ENCODE measurements around the gene CCM2. TPM values are rescaled to one million over a fixed set of nuclear protein-coding genes. Genes with fewer than 3 reads are reported as not detected.

The CCM2 gene
- total RNA-seq, 3 donors from 2014 or later, result 32.3 to 45.3 (median 35.4) TPM

DNA sequence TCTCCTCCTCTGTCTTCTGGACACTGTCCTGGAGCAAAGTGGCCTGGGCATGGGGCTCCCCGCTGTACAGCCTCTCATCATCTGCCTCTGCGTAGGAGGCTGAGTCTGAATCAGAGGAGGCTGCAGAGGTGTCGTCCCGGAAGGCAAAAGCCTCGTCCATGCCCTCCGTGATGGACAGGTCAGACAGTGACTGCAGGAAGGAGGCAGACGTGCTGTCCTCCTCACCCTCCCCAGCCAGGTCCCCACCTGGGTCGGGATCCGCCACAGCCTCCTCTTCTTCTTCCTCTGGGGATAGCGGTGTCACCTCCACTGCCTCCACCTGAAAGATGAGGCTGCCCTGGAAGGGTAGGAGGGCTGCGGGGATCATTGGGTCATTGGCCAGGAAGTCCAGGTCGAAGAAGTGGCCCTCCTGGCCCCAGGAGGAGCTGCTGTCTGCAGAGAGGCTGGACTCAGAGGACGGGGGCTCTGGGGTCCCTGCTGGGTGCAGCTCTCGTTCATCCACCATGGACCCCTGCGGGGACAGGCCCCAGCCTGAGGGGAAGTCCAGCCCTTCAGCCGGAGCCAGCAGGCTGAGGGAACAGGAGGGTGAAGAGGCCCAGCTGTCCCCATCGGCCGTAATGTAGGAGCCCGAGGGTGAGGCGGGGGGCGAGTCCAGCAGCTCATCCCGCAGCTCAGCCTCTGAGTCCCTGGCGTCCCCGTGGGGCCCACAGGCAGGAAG is 85.1 kb downstream of the CCM2 start:
- Histone ChIP-seq H3K4me3 (no peak overlapping the region), H3K27ac (no peak overlapping the region), H3K36me3 (no peaks in the 10 kb centered on the region), H3K4me1 (no peaks in the 10 kb centered on the region), H3K9me3 (no peaks in the 10 kb centered on the region), H3K27me3 (no peaks in the 10 kb centered on the region)
- intact Hi-C loops (cut with DNase I; ENCODE audit: low total_unique reads), result loop anchor here (10.0 kb wide), 1 partner anchor 1770 kb away; no protein-coding TSS in a partner anchor
- TF ChIP-seq, protein P1, sequence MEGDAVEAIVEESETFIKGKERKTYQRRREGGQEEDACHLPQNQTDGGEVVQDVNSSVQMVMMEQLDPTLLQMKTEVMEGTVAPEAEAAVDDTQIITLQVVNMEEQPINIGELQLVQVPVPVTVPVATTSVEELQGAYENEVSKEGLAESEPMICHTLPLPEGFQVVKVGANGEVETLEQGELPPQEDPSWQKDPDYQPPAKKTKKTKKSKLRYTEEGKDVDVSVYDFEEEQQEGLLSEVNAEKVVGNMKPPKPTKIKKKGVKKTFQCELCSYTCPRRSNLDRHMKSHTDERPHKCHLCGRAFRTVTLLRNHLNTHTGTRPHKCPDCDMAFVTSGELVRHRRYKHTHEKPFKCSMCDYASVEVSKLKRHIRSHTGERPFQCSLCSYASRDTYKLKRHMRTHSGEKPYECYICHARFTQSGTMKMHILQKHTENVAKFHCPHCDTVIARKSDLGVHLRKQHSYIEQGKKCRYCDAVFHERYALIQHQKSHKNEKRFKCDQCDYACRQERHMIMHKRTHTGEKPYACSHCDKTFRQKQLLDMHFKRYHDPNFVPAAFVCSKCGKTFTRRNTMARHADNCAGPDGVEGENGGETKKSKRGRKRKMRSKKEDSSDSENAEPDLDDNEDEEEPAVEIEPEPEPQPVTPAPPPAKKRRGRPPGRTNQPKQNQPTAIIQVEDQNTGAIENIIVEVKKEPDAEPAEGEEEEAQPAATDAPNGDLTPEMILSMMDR (IDR thresholded peaks at IDR 0.05), result no peak
- no peak for TF ChIP-seq POLR2A (IDR thresholded peaks at IDR 0.05)
- no peak for DNase-seq (ENCODE audit: low spot score in 2 of 2)

DNA sequence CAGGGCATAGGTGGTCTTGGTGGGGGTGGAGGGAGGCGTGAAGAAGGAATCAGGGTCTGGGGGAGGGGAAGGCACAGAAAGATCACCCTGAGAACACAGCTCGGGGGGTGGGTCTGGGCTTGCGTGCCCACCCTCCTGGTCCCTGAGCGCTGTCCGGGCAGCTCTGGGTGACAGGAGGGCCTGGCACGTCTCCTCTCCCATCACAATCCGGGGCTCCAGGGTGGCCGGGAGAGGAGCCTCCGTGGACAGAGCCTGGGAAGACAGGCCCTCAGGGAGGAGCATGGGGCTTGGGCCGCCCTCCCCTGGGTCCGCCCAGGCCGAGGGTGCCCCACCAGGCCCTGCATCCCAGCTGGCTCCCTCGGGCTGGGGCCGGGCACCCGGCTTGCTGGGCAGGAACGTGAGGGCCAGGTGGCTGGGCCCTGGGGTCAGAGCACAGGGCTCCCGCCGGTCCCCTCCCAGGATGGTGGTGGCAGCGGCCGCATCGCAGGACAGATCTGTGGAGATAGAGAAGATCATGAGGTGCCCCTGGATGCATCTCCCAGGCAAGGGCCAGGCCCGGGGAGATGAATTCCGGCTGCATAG is 85.7 kb downstream of the CCM2 start:
- no peak overlapping the region for H3K27ac ChIP-seq
- no peaks in the 10 kb centered on the region for H3K36me3 ChIP-seq
- no peaks in the 10 kb centered on the region for H3K4me1 ChIP-seq
- TF ChIP-seq, protein P1 (IDR thresholded peaks at IDR 0.05), result no peak
- TF ChIP-seq POLR2AphosphoS5 (IDR thresholded peaks at IDR 0.05) (no peak), POLR2A (IDR thresholded peaks at IDR 0.05) (no peak)
- no peak for DNase-seq (ENCODE audit: low spot score in 2 of 2)
- no peaks in the 10 kb centered on the region for H3K27me3 ChIP-seq
- no peaks in the 10 kb centered on the region for H3K9me3 ChIP-seq
- intact Hi-C loops (cut with DNase I; ENCODE audit: low total_unique reads), result loop anchor here (10.0 kb wide), 1 partner anchor 1769 kb away; no protein-coding TSS in a partner anchor
- H3K4me3 ChIP-seq, result no peak overlapping the region

DNA sequence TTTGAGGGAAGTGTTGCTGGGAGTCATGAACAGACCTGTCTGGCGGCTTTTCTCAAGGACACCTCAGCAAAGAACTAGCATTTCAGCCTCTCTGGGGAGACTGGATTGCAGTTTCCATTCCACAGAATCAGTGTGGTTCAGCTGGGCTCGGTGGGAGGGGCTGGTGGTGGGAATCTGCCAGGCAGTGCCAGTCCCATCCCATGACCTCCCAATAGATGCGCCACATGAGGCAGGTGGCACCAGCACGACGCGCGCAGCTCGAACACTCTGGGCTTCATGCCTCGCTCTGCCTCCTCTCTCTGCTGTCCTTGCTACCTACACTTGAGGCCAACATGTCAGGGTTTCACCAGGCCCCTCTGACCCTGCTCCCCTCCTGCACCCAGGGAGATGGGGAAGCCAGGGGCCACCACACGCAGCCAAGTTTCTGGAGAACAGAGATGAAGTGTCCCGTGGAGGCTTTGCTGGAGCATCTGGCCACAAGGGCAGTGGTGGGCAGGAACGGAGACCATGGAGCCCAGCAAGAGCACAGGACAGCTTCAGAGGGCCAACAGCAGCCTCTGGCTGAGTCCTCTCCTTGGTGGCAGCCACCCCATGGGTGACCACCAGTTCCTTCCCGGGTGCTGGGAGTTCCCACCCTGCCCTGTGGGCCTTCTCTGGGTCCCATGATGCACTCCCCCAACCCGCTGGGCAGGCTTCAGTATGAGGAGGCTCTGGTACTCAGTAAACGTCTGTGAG is 86.5 kb downstream of the CCM2 start:
- Histone ChIP-seq H3K27me3 (no peaks in the 10 kb centered on the region), H3K4me1 (no peaks in the 10 kb centered on the region), H3K9me3 (no peaks in the 10 kb centered on the region), H3K36me3 (no peaks in the 10 kb centered on the region), H3K27ac (no peak overlapping the region), H3K4me3 (no peak overlapping the region)
- TF ChIP-seq POLR2AphosphoS5 (IDR thresholded peaks at IDR 0.05) (no peak), POLR2A (IDR thresholded peaks at IDR 0.05) (no peak)
- TF ChIP-seq, protein P1 (IDR thresholded peaks at IDR 0.05), result no peak
- DNase-seq (ENCODE audit: low spot score in 2 of 2), result no peak
- intact Hi-C loops (cut with DNase I; ENCODE audit: low total_unique reads), result loop anchor here (10.0 kb wide), 1 partner anchor 1768 kb away; no protein-coding TSS in a partner anchor

DNA sequence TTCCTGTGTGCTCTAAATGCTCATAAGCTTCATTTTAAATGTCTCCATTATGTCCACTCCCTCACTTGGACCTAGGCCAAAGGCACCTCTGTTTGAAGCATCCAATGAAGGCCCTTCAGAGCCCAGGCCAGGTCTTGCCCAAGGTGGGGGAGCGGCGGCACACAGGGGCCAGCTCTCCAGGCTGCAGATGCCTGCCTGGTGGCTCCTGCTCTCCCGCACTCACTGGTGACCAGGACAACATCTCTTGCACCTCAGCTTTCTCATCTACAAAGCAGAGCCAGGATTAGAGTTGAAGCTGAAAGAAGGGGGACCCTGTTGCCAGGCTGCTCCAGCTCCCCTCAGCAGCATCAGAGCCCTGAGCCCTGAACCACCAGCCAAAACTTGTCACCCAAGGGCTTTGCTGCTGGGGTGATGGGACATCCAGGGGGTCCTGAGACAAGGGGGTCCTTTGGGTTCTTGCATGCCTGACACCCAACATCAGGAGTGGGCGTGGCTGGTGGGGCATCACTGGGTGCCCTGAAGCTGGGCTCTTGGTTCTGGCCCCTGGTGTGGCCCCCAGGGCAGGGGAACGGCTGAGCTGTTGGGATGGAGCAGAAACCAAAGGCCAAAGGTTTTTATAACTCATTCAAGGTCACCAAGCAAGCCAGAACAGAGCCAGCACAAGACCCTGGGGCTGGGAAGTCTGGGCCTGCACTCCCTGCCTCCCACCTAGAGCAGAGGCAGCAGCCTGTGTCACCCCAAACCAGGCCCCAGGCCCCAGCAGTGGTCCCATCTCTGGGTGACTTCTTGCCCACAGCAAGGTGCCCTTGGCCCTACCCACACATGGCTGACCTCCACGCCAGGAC is 87.5 kb downstream of the CCM2 start:
- H3K4me3 ChIP-seq, result peak overlapping the region in 1 of 3 donors; percentile 83
- H3K27ac ChIP-seq, result peak overlapping the region in 1 of 2 donors; percentile 85
- intact Hi-C loops (cut with DNase I; ENCODE audit: low total_unique reads), result loop anchor here (10.0 kb wide), 1 partner anchor 1767 kb away; no protein-coding TSS in a partner anchor
- TF ChIP-seq POLR2A (IDR thresholded peaks at IDR 0.05) (no peak), POLR2AphosphoS5 (IDR thresholded peaks at IDR 0.05) (no peak)
- TF ChIP-seq, protein P1 (IDR thresholded peaks at IDR 0.05), result no peak
- H3K36me3 ChIP-seq, result no peaks in the 10 kb centered on the region
- no peak for DNase-seq (ENCODE audit: low spot score in 2 of 2)
- H3K9me3 ChIP-seq, result no peaks in the 10 kb centered on the region
- no peaks in the 10 kb centered on the region for H3K4me1 ChIP-seq
- H3K27me3 ChIP-seq, result no peaks in the 10 kb centered on the region
